ENCODE results near the gene BIVM.

BIVM gene

GRCh38 chr13:102757006-102757405 is 41.9 kb upstream of the BIVM start:
- ATAC-seq: no peak
- TF ChIP-seq SNAI2 (CRISPR knock-in tag; IDR thresholded peaks at IDR 0.05) (no peak), CSDC2 (CRISPR knock-in tag; IDR thresholded peaks at IDR 0.05) (no peak)
- TF ChIP-seq, protein P1, sequence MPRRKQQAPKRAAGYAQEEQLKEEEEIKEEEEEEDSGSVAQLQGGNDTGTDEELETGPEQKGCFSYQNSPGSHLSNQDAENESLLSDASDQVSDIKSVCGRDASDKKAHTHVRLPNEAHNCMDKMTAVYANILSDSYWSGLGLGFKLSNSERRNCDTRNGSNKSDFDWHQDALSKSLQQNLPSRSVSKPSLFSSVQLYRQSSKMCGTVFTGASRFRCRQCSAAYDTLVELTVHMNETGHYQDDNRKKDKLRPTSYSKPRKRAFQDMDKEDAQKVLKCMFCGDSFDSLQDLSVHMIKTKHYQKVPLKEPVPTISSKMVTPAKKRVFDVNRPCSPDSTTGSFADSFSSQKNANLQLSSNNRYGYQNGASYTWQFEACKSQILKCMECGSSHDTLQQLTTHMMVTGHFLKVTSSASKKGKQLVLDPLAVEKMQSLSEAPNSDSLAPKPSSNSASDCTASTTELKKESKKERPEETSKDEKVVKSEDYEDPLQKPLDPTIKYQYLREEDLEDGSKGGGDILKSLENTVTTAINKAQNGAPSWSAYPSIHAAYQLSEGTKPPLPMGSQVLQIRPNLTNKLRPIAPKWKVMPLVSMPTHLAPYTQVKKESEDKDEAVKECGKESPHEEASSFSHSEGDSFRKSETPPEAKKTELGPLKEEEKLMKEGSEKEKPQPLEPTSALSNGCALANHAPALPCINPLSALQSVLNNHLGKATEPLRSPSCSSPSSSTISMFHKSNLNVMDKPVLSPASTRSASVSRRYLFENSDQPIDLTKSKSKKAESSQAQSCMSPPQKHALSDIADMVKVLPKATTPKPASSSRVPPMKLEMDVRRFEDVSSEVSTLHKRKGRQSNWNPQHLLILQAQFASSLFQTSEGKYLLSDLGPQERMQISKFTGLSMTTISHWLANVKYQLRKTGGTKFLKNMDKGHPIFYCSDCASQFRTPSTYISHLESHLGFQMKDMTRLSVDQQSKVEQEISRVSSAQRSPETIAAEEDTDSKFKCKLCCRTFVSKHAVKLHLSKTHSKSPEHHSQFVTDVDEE (CRISPR knock-in tag; IDR thresholded peaks at IDR 0.05): no peak

DNA sequence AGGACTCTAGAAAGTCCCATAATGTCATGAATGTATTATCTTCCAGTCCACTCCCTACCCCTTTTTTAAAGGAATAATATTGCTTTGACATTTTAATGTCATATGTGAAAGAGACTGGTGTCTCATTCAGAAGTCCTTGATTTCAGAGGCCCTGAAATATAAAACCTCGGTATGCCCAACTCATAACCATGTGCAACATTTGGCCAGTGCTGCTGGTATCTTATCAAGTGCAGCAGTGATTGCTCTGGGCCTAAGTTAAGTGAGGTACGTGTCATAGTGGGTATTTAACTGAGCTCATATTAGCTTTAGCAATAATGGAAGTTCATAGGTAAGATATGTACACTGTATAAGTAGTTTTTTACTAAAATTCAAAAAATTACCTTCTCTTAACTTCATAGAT is 40.1 kb upstream of the BIVM start:
- no peak for ATAC-seq
- TF ChIP-seq ARNTL (CRISPR knock-in tag; IDR thresholded peaks at IDR 0.05; ENCODE audit: borderline replicate concordance, low read depth) (no peak), RARB (CRISPR knock-in tag; IDR thresholded peaks at IDR 0.05) (no peak), ZC3H10 (CRISPR knock-in tag; IDR thresholded peaks at IDR 0.05) (no peak), ISL1 (CRISPR knock-in tag; IDR thresholded peaks at IDR 0.05) (no peak)

GRCh38 chr13:102761071-102761470 is 37.8 kb upstream of the BIVM start:
- no peak for ATAC-seq

More at GRCh38 chr13:102761071-102761470, 37.8 kb upstream of the BIVM start:
- TF ChIP-seq BACH2 (CRISPR knock-in tag; IDR thresholded peaks at IDR 0.05; ENCODE audit: borderline replicate concordance) (no peak), ZNF565 (CRISPR knock-in tag; conservative IDR thresholded peaks at IDR 0.05; ENCODE audit: low read depth) (no peak), ZNF70 (CRISPR knock-in tag; IDR thresholded peaks at IDR 0.05) (no peak), RARB (CRISPR knock-in tag; IDR thresholded peaks at IDR 0.05) (no peak), TCF4 (CRISPR knock-in tag; IDR thresholded peaks at IDR 0.05; ENCODE audit: borderline replicate concordance) (no peak), PPARA (CRISPR knock-in tag; IDR thresholded peaks at IDR 0.05; ENCODE audit: borderline replicate concordance) (no peak), OSR1 (CRISPR knock-in tag; IDR thresholded peaks at IDR 0.05) (no peak), CSDC2 (CRISPR knock-in tag; IDR thresholded peaks at IDR 0.05) (no peak), TOX (CRISPR knock-in tag; IDR thresholded peaks at IDR 0.05; ENCODE audit: borderline replicate concordance) (no peak), SNAI2 (CRISPR knock-in tag; IDR thresholded peaks at IDR 0.05) (no peak), PATZ1 (CRISPR knock-in tag; IDR thresholded peaks at IDR 0.05; ENCODE audit: borderline replicate concordance) (no peak), CSRNP3 (CRISPR knock-in tag; IDR thresholded peaks at IDR 0.05) (no peak), GLIS3 (CRISPR knock-in tag; IDR thresholded peaks at IDR 0.05) (no peak), ESRRG (CRISPR knock-in tag; IDR thresholded peaks at IDR 0.05) (no peak)
- TF ChIP-seq, protein P2, sequence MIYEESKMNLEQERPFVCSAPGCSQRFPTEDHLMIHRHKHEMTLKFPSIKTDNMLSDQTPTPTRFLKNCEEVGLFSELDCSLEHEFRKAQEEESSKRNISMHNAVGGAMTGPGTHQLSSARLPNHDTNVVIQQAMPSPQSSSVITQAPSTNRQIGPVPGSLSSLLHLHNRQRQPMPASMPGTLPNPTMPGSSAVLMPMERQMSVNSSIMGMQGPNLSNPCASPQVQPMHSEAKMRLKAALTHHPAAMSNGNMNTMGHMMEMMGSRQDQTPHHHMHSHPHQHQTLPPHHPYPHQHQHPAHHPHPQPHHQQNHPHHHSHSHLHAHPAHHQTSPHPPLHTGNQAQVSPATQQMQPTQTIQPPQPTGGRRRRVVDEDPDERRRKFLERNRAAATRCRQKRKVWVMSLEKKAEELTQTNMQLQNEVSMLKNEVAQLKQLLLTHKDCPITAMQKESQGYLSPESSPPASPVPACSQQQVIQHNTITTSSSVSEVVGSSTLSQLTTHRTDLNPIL (CRISPR knock-in tag; IDR thresholded peaks at IDR 0.05; ENCODE audit: low read depth): no peak
- TF ChIP-seq, protein P3, sequence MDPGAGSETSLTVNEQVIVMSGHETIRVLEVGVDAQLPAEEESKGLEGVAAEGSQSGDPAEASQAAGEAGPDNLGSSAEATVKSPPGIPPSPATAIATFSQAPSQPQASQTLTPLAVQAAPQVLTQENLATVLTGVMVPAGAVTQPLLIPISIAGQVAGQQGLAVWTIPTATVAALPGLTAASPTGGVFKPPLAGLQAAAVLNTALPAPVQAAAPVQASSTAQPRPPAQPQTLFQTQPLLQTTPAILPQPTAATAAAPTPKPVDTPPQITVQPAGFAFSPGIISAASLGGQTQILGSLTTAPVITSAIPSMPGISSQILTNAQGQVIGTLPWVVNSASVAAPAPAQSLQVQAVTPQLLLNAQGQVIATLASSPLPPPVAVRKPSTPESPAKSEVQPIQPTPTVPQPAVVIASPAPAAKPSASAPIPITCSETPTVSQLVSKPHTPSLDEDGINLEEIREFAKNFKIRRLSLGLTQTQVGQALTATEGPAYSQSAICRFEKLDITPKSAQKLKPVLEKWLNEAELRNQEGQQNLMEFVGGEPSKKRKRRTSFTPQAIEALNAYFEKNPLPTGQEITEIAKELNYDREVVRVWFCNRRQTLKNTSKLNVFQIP (CRISPR knock-in tag; IDR thresholded peaks at IDR 0.05; ENCODE audit: borderline replicate concordance, low read depth): no peak

Measured in SK-N-SH treated with all-trans-retinoic acid at 6 μM for 48 hours (cell line).